Keratinocyte (primary cell): ENCODE measurements around the gene MRTFA.

Source experiments
- CTCF ChIP-seq, 3 experiments: IDR thresholded peaks in 1 of 3; conservative IDR thresholded peaks in 1 of 3; optimal IDR thresholded peaks in 1 of 3; 2 replicates in 2 of 3; 3 replicates in 1 of 3; pipeline versions ENCODE3 to v1.5.1; 2011; ENCODE audit warnings: low read length in 3 of 3, mild to moderate bottlenecking in 3 of 3, moderate library complexity in 2 of 3, control low read depth in 1 of 3, inconsistent platforms in 1 of 3; ENCODE audit not compliant: insufficient read depth in 2 of 3; ENCODE audit errors: extremely low read depth in 1 of 3
- EZH2 ChIP-seq: IDR thresholded peaks from one replicate; pipeline ENCODE4 v1.6.1; 2012; ENCODE audit warnings: inconsistent platforms, mild to moderate bottlenecking, low read length, moderate library complexity

GRCh38 chr22:40529821-40530220 lies 106.7 kb downstream of the MRTFA start:
- no peak for TF ChIP-seq CTCF (optimal IDR thresholded peaks at IDR 0.05 in 1 of 3, IDR thresholded peaks at IDR 0.05 in 1 of 3, conservative IDR thresholded peaks at IDR 0.05 in 1 of 3; ENCODE audit: extremely low read depth in 1 of 3, insufficient read depth in 2 of 3, low read length in 3 of 3)
- no peak for TF ChIP-seq EZH2
